T-cell (primary cell): ENCODE data around the gene SETD5. TPM values are rescaled to one million over a fixed set of nuclear protein-coding genes. Genes with fewer than 3 reads are reported as not detected.

Experiments
- ATAC-seq, 4 experiments: fragments of 200-7000 bp in 3 of 4; fragments of 150-1000 bp in 1 of 4; cut with Tn5 transposase; replicated peaks in 1 of 4; 1 replicate in 3 of 4; 2 replicates in 1 of 4; pipeline ENCODE4 v1.10.0; 2021; ENCODE audit warnings: moderate library complexity in 3 of 4, mild to moderate bottlenecking in 2 of 4, moderate number of reproducible peaks in 1 of 4
- CTCF ChIA-PET, 2 donors: fragments of 300-600 bp; sonication (Branson Sonifier 250); formaldehyde crosslinking; loops; one replicate each; lab custom pipeline; 2022; ENCODE audit warnings: antibody characterized with exemption in 2 of 2; lab: Charles Lee
- POLR2A ChIA-PET, 2 donors: fragments of 300-600 bp; sonication (Branson Sonifier 250); formaldehyde crosslinking; loops; one replicate each; lab custom pipeline; 2022; ENCODE audit warnings: antibody characterized with exemption in 2 of 2; lab: Charles Lee
- DNase-seq, 35 experiments: peaks; one replicate each; pipeline versions ENCODE4 v3.0.0 to v3.0.0-alpha.2; 2013 to 2023
- H3K27ac ChIP-seq: one replicate; pipeline ENCODE4 v1.5.1; 2013; ENCODE audit warnings: low read length
- H3K27me3 ChIP-seq, 2 experiments: replicated peaks in 1 of 2; 1 replicate in 1 of 2; 2 replicates in 1 of 2; pipeline versions ENCODE4 v1.6.1 to v1.7.0; 2013; ENCODE audit warnings: low read length in 1 of 2, mixed read lengths in 1 of 2; ENCODE audit not compliant: control insufficient read depth in 2 of 2, insufficient read depth in 2 of 2; ENCODE audit errors: extremely low read depth in 1 of 2
- H3K36me3 ChIP-seq, 2 donors: 1 replicate in 1 of 2; 2 replicates in 1 of 2; pipeline versions ENCODE4 v1.6.1 to v1.7.0; 2013; ENCODE audit warnings: low read length in 1 of 2; ENCODE audit not compliant: control insufficient read depth in 2 of 2, insufficient read depth in 1 of 2; ENCODE audit errors: extremely low read depth in 1 of 2
- H3K4me1 ChIP-seq, 2 experiments: 1 replicate in 1 of 2; 2 replicates in 1 of 2; pipeline versions ENCODE4 v1.6.1 to v1.7.0; 2013; ENCODE audit warnings: low read length in 2 of 2, mixed read lengths in 1 of 2; ENCODE audit not compliant: insufficient read depth in 2 of 2, control insufficient read depth in 1 of 2; ENCODE audit errors: extremely low read depth in 1 of 2
- H3K4me3 ChIP-seq, 2 donors: 1 replicate in 1 of 2; 2 replicates in 1 of 2; pipeline versions ENCODE4 v1.5.1 to v1.7.0; 2013; ENCODE audit warnings: mild to moderate bottlenecking in 2 of 2, low read length in 1 of 2, moderate library complexity in 1 of 2; ENCODE audit not compliant: control insufficient read depth in 1 of 2; ENCODE audit errors: extremely low read depth in 1 of 2
- H3K9me3 ChIP-seq: 2 replicates; pipeline ENCODE4 v1.7.0; 2013
- H3K27ac Mint-ChIP-seq, 2 donors: one replicate each; pipeline ENCODE4 v1.8.0; 2020 to 2021; ENCODE audit warnings: mild to moderate bottlenecking in 2 of 2, mixed read lengths in 2 of 2
- H3K27me3 Mint-ChIP-seq, 2 donors: one replicate each; pipeline ENCODE4 v1.8.0; 2021 to 2022; ENCODE audit warnings: mixed read lengths in 2 of 2
- H3K36me3 Mint-ChIP-seq: one replicate; pipeline ENCODE4 v1.8.0; 2021; ENCODE audit warnings: mixed read lengths
- H3K4me1 Mint-ChIP-seq, 3 donors: one replicate each; pipeline ENCODE4 v1.8.0; 2020 to 2022; ENCODE audit warnings: mixed read lengths in 3 of 3, mild to moderate bottlenecking in 1 of 3
- H3K4me3 Mint-ChIP-seq, 3 donors: one replicate each; pipeline ENCODE4 v1.8.0; 2020 to 2022; ENCODE audit warnings: mild to moderate bottlenecking in 3 of 3, mixed read lengths in 3 of 3, moderate library complexity in 3 of 3
- H3K9me3 Mint-ChIP-seq, 3 donors: one replicate each; pipeline ENCODE4 v1.8.0; 2020 to 2022; ENCODE audit warnings: mixed read lengths in 3 of 3
- WGBS: methylation state at CpG from one replicate; pipeline ENCODE4 v1.1.5; 2013; ENCODE audit warnings: missing lambda C conversion rate; ENCODE audit not compliant: insufficient coverage; 5-methylcytosine and 5-hydroxymethylcytosine counted together
- total RNA-seq, 35 experiments: library from RNA in 6 of 35; stranded (reverse) in 6 of 35; fragments of 120-200 nt in 1 of 35; gene quantifications; one replicate each; pipeline versions ENCODE4 v1.2.1 to v1.2.4 and lab custom pipeline; 2013 to 2026

SETD5 gene
- total RNA-seq, 5 donors from 2014 or later (not counting 1 experiment from before 2014, with no cell fraction given): 119 to 131 (median 125) TPM

DNA sequence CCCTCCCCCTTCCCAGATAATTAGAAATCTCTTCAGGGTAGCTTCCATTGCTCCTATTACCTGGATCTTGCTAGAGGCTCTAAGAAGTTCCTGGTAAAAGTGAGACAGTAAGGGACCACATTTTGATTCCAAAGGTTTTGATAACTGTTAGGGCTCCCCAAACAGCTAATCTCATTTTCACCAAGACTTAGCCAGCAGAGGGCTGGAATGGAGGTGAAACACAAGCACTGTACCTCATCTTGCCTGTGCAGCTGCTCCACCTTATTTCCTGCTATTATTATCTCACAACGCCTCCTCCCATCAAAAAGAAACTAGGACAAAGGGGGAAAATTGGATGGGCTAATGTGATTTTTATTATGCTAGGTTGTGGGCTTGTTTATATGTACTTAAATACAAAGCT, 7.3 kb downstream of the SETD5 start:
- Histone ChIP-seq H3K4me3 (no peak overlapping the region), H3K36me3 (no peaks in the 10 kb centered on the region), H3K9me3 (no peaks in the 10 kb centered on the region), H3K27ac (no peak overlapping the region), H3K27me3 (no peaks in the 10 kb centered on the region), H3K4me1 (peaks cover 21 to 51% of the 10 kb centered on the region in 2 experiments)
- H3K36me3 Mint-ChIP-seq: peaks cover 5% of the 10 kb centered on the region
- POLR2A ChIA-PET: interaction anchor here (0.6 to 1.3 kb wide), 5 partner anchors 8 to 28 kb away, joined by 3 to 6 read pairs (median 4); no protein-coding TSS in a partner anchor
- DNase-seq (peak in 6 of 35 experiments; percentile 2 to 51 (median 11)), ATAC-seq (peak; percentile 68 to 89 (median 69))
- no peaks in the 10 kb centered on the region for H3K9me3 Mint-ChIP-seq
- H3K27me3 Mint-ChIP-seq: no peaks in the 10 kb centered on the region
- WGBS: no CpG with 5 or more reads among the region's 1 CpG
- H3K27ac Mint-ChIP-seq: peak overlapping the region; percentile 7 to 40
- CTCF ChIA-PET: interaction anchor here (0.6 to 1.7 kb wide), 10 partner anchors 9 to 51 kb away, joined by 3 to 7 read pairs (median 3); partner anchors contain the start of gene THUMPD3 (in 2 of the 2)
- peaks cover 88 to 91% (median 89%) of the 10 kb centered on the region in 3 donors for H3K4me1 Mint-ChIP-seq
- peak overlapping the region in 1 of 3 donors; percentile 61 for H3K4me3 Mint-ChIP-seq

DNA sequence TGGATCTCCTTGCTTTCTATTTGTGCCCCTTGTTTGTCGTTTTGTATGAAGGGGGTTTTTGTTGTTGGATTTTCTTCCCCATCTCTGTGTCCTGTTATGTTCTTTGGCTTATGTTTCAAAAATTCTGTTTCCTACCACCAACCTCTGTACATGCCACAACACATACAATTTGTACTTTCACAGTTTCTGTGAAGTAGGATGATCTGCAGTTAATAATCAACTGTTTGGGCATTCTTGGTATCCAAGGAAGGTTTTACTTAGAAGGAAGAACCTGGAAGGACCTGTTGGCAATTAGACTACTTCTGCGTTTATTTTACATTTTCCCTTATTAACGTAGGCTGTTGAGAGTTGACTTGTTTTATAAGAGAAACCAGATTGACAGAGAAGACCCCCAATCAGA, 8.3 kb downstream of the SETD5 start:
- Mint-ChIP-seq H3K4me3 (peak overlapping the region in 1 of 3 donors; percentile 4), H3K27me3 (no peaks in the 10 kb centered on the region), H3K4me1 (peaks cover 87 to 90% (median 90%) of the 10 kb centered on the region in 3 donors), H3K27ac (no peak overlapping the region), H3K9me3 (no peaks in the 10 kb centered on the region), H3K36me3 (peaks cover 11% of the 10 kb centered on the region)
- no peaks in the 10 kb centered on the region for H3K36me3 ChIP-seq
- no peak overlapping the region for H3K27ac ChIP-seq
- no CpG with 5 or more reads among the region's 3 CpGs for WGBS
- peaks cover 15 to 43% of the 10 kb centered on the region in 2 experiments for H3K4me1 ChIP-seq
- POLR2A ChIA-PET: interaction anchor here (1.0 to 1.2 kb wide), 2 partner anchors 9 to 29 kb away, joined by 3 to 4 read pairs; no protein-coding TSS in a partner anchor
- CTCF ChIA-PET: interaction anchor here (0.5 to 1.7 kb wide), 5 partner anchors 10 to 54 kb away, joined by 3 to 8 read pairs (median 5); partner anchors contain the start of gene THUMPD3 (in 1 of the 2)
- H3K27me3 ChIP-seq: no peaks in the 10 kb centered on the region
- no peak overlapping the region for H3K4me3 ChIP-seq
- ATAC-seq (no peak), DNase-seq (no peak)
- H3K9me3 ChIP-seq: no peaks in the 10 kb centered on the region

DNA sequence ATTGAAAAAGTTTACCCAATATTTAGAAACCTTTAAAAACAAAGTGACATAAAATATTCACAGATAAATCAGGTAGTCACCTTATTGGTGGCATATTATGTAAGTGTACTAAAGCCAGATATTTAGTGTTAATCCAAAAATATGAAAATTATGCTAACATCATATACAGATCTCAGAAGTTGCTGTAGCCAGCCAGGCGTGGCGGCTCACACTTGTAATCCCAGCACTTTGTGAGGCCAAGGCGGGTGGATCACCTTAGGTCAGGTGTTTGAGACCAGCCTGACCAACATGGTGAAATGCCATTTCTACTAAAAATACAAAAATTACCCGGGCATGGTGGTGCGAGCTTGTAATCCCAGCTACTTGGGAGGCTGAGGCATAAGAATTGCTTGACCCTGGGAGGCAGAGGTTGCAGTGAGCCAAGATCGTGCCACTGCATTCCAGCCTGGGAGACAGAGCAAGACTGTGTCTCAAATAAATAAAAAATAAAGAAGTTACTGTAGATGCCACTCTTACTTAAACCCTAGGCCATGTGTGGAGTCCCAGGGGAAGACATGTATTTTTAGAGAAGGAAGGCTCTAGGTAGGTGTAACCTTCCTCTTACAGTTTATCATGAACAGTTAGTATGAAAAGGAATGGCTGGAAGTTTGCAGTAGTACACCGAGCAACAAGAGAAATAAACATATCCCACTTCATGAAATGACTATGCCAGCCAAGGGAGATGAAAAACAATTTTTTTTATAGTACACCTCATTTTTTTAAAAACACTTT, 9.6 kb downstream of the SETD5 start:
- H3K4me3 Mint-ChIP-seq: no peak overlapping the region
- peak overlapping the region in 1 of 2 donors; percentile 34 for H3K27ac Mint-ChIP-seq
- H3K4me1 Mint-ChIP-seq: peaks cover 81 to 87% (median 84%) of the 10 kb centered on the region in 3 donors
- no peak overlapping the region for H3K4me3 ChIP-seq
- H3K27me3 ChIP-seq: no peaks in the 10 kb centered on the region
- no peaks in the 10 kb centered on the region for H3K36me3 ChIP-seq
- CTCF ChIA-PET: interaction anchor here (0.7 to 0.8 kb wide), 2 partner anchors 9 to 11 kb away, joined by 3 to 4 read pairs; no protein-coding TSS in a partner anchor
- peaks cover 14 to 35% of the 10 kb centered on the region in 2 experiments for H3K4me1 ChIP-seq
- POLR2A ChIA-PET: interaction anchor here in 1 of 2 donors (0.5 to 1.1 kb wide), 3 partner anchors 10 to 398 kb away, joined by 3 to 10 read pairs (median 3); partner anchors contain the start of gene SETD5
- H3K9me3 Mint-ChIP-seq: no peaks in the 10 kb centered on the region
- H3K27ac ChIP-seq: no peak overlapping the region
- peaks cover 11% of the 10 kb centered on the region for H3K36me3 Mint-ChIP-seq
- WGBS: 89% methylated on average over 4 of the region's 7 CpGs
- H3K9me3 ChIP-seq: no peaks in the 10 kb centered on the region
- ATAC-seq (no peak), DNase-seq (no peak)
- no peaks in the 10 kb centered on the region for H3K27me3 Mint-ChIP-seq

DNA sequence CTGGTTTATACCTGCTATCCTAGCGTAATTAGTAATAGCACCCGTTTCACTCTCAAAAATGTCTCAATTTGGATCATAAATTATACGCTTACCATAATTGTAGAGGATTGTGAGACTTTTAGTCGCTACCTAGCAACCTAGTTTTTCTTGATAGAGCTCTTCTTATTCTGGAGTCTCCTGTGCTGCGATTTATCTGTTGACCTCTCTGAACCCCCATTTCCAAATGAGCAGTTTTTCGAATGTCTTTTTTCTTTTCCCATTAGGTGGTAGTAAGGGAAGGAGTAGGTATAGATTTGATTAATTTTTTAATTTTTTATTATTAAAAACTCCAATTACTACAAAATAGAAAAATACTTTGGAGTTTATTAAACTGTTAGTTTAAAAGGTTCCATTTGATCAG, 10.6 kb downstream of the SETD5 start:
- H3K36me3 ChIP-seq: no peaks in the 10 kb centered on the region
- ATAC-seq (no peak), DNase-seq (no peak)
- POLR2A ChIA-PET: interaction anchor here in 1 of 2 donors (0.6 to 1.1 kb wide), 2 partner anchors 11 to 24 kb away, joined by 3 to 10 read pairs; partner anchors contain the start of gene SETD5
- H3K4me1 ChIP-seq: peaks cover 14 to 25% of the 10 kb centered on the region in 2 experiments
- Mint-ChIP-seq H3K4me3 (no peak overlapping the region), H3K36me3 (peaks cover 11% of the 10 kb centered on the region), H3K27me3 (no peaks in the 10 kb centered on the region), H3K27ac (no peak overlapping the region), H3K9me3 (no peaks in the 10 kb centered on the region), H3K4me1 (peaks cover 81 to 87% (median 82%) of the 10 kb centered on the region in 3 donors)
- H3K9me3 ChIP-seq: no peaks in the 10 kb centered on the region
- CTCF ChIA-PET: interaction anchor here in 1 of 2 donors (0.5 to 1.5 kb wide), 3 partner anchors 9 to 12 kb away, joined by 3 to 5 read pairs (median 3); no protein-coding TSS in a partner anchor
- H3K27ac ChIP-seq: no peak overlapping the region
- H3K4me3 ChIP-seq: no peak overlapping the region
- no CpG with 5 or more reads among the region's 6 CpGs for WGBS
- no peaks in the 10 kb centered on the region for H3K27me3 ChIP-seq

DNA sequence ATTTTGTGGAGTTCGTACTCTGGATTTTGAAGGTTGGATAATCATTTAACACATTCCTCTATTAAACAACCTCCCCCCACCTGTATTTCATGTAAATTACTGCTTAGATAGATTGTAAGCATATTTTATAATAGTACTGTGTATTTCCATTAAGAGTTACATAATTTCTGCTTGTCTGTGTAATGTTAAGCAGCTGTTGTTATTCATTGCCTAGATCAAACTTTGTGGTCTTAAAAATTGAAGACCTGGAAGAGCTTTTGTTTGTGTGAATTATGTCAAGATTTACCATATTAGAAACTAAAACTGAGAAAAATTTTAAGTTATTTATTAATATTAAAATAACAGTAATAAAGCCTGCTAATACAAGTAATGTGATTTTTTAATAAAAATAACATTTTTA, 11.1 kb downstream of the SETD5 start:
- H3K27me3 Mint-ChIP-seq: no peaks in the 10 kb centered on the region
- H3K4me1 ChIP-seq: peaks cover 14 to 20% of the 10 kb centered on the region in 2 experiments
- ATAC-seq (no peak), DNase-seq (no peak)
- H3K27me3 ChIP-seq: no peaks in the 10 kb centered on the region
- H3K9me3 ChIP-seq: no peaks in the 10 kb centered on the region
- H3K4me3 ChIP-seq: no peak overlapping the region
- no peak overlapping the region for H3K27ac ChIP-seq
- WGBS: no CpG with 5 or more reads among the region's 1 CpG
- no peaks in the 10 kb centered on the region for H3K36me3 ChIP-seq
- POLR2A ChIA-PET: no interaction called here
- no peaks in the 10 kb centered on the region for H3K9me3 Mint-ChIP-seq
- H3K4me3 Mint-ChIP-seq: peak overlapping the region in 1 of 3 donors; percentile 22
- peak overlapping the region in 1 of 2 donors; percentile 52 for H3K27ac Mint-ChIP-seq
- H3K4me1 Mint-ChIP-seq: peaks cover 80 to 87% (median 81%) of the 10 kb centered on the region in 3 donors
- peaks cover 14% of the 10 kb centered on the region for H3K36me3 Mint-ChIP-seq
- CTCF ChIA-PET: interaction anchor here in 1 of 2 donors (1.0 to 1.5 kb wide), 2 partner anchors 8 to 10 kb away, joined by 3 to 5 read pairs; no protein-coding TSS in a partner anchor
